ENCODE data around the gene PLCD3. TPM values are rescaled to one million over a fixed set of nuclear protein-coding genes. Genes with fewer than 3 reads are reported as not detected.
A peak's percentile ranks its signal among the peaks of the same experiment; 100 is the strongest.

PLCD3 gene
- total RNA-seq, 1 donor from 2014 or later: 34.1 TPM

DNA sequence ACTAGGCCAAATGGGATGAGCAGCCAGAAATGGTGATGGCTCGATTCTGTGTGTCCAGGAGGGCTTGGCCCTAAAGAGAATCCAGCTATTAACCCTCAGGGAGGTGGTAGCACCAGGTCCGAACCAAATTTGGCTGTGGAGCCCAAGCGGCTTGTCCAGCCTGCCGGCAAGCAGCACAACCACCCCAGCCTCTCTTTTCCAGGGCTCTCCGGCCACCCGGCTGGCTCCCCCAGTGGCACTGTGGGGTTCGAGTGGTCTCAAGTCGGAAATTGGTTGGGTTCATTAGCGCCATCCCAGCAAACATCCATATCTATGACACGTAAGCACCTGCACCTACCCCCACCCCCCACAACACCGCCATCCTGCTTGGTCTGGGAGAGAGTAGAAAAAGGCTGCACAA, 35.4 kb downstream of the PLCD3 start:
- intact Hi-C loops (cut with DNase I): loop anchor here (5.0 kb wide), 1 partner anchor 45 kb away; the partner anchor contains the start of gene DCAKD
- TF ChIP-seq POLR2AphosphoS5 (IDR thresholded peaks at IDR 0.05; ENCODE audit: insufficient read depth in 1 of 2, low read depth in 1 of 2) (no peak), POLR2A (IDR thresholded peaks at IDR 0.05) (no peak), CTCF (IDR thresholded peaks at IDR 0.05) (no peak)

DNA sequence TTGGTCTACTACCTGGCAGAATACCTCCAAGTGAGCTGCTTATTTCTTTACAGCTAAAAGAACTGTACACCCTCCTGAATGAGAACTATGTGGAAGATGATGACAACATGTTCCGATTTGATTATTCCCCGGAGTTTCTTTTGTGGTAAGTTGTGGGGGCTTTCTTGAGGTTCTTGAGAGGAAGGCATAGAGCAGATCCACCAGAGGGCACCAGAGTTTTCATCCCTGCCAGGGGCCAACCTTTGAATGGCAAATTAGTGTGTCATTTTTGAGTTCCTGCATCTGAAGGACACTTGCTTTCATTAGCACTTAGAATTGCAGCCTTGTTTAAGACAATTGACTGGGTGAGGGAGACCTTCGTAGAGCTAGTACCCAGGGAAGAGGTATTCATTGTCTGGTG, 36.2 kb downstream of the PLCD3 start:
- peaks cover 48% of the 10 kb centered on the region for H3K4me1 ChIP-seq
- TF ChIP-seq POLR2AphosphoS5 (IDR thresholded peaks at IDR 0.05; ENCODE audit: insufficient read depth in 1 of 2, low read depth in 1 of 2) (no peak), POLR2A (IDR thresholded peaks at IDR 0.05) (no peak), CTCF (IDR thresholded peaks at IDR 0.05) (no peak)
- intact Hi-C loops (cut with DNase I): loop anchor here (5.0 kb wide), 1 partner anchor 44 kb away; the partner anchor contains the start of gene DCAKD
- H3K27me3 ChIP-seq: no peaks in the 10 kb centered on the region
- H3K36me3 ChIP-seq: peaks cover 0 to 57% of the 10 kb centered on the region in 2 donors
- peak overlapping the region; percentile 41 for H3K27ac ChIP-seq
- DNase-seq (ENCODE audit: extremely low spot score in 2 of 2): no peak
- no peak overlapping the region for H3K4me3 ChIP-seq
- no peaks in the 10 kb centered on the region for H3K9me3 ChIP-seq

More for the DNA sequence above, 35.4 kb downstream of the PLCD3 start:
- Histone ChIP-seq H3K4me3 (no peak overlapping the region), H3K9me3 (no peaks in the 10 kb centered on the region), H3K27me3 (no peaks in the 10 kb centered on the region), H3K4me1 (peaks cover 47% of the 10 kb centered on the region), H3K27ac (peak overlapping the region; percentile 41), H3K36me3 (peaks cover 0 to 52% of the 10 kb centered on the region in 2 donors)
- no peak for DNase-seq (ENCODE audit: extremely low spot score in 2 of 2)

DNA sequence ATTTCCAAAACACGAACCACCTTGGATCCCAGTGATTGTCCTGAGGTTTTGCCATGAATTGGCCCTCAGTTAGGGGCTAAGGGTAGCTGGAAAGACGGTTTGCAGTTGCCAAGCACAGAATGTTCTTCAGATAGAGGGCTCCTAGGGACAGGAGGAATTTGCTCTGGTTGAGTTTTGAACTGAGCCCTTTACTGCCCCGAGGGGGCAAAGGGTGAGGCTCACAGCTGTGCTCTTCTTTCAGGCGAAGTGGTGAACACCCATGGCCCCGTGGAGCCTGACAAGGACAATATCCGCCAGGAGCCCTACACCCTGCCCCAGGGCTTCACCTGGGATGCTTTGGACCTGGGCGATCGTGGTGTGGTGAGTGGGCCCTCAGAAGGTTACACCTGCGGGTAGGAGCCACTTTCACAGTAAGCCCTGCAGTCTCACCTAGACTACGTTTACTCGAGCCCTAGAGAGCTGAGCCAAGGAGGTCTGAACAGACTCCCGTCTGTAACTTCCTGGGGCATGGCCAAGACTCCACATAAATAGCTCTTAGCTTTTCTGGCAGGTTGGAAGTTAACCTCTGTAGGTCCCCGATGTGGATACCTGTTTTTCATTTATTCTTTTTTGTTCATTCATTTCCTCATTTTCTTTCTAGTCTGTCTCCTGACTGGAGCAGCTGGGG, 38.7 kb downstream of the PLCD3 start:
- Histone ChIP-seq H3K36me3 (peaks cover 0 to 57% of the 10 kb centered on the region in 2 donors), H3K9me3 (no peaks in the 10 kb centered on the region), H3K4me3 (no peak overlapping the region), H3K27me3 (no peaks in the 10 kb centered on the region), H3K27ac (peak overlapping the region; percentile 91), H3K4me1 (peaks cover 54% of the 10 kb centered on the region)
- TF ChIP-seq CTCF (IDR thresholded peaks at IDR 0.05): no peak
- TF ChIP-seq POLR2AphosphoS5 (IDR thresholded peaks at IDR 0.05; ENCODE audit: insufficient read depth in 1 of 2, low read depth in 1 of 2): peak in 1 of 2 donors; percentile 3
- TF ChIP-seq POLR2A (IDR thresholded peaks at IDR 0.05): no peak
- intact Hi-C loops (cut with DNase I): no loop called here
- peak in 1 of 2 donors; percentile 89 for DNase-seq (ENCODE audit: extremely low spot score in 2 of 2)

DNA sequence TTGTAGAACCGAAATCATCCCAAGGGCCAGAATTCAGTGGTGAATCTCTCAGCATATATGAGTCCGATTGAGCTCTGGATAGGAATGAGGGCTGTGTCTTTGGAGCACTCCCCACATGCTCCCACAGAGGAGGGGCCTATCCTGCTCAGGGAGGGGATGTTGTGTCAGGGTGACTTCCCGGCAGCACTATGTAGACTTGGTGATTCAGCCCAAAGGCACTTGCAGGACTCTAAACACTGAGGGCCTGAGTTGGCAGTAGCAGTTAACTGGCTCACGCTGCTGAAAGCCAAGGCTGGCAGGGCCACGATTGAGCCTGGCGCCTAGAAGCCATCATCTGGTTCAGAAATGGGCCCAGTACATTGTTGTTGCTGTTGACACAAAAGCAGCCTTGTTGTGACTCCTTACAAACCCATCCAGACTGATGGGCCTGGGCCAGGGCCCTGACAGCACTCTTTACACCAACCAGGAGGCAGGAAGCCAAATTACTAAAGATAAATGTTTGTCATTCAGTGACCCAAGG, 39.3 kb downstream of the PLCD3 start:
- TF ChIP-seq POLR2AphosphoS5 (IDR thresholded peaks at IDR 0.05; ENCODE audit: insufficient read depth in 1 of 2, low read depth in 1 of 2) (peak; percentile 77 to 83), CTCF (IDR thresholded peaks at IDR 0.05) (no peak)
- Histone ChIP-seq H3K27me3 (no peaks in the 10 kb centered on the region), H3K36me3 (peaks cover 0 to 57% of the 10 kb centered on the region in 2 donors), H3K4me1 (peaks cover 53% of the 10 kb centered on the region), H3K27ac (peak overlapping the region; percentile 91), H3K9me3 (no peaks in the 10 kb centered on the region), H3K4me3 (no peak overlapping the region)
- DNase-seq (ENCODE audit: extremely low spot score in 2 of 2): peak in 1 of 2 donors; percentile 98
- intact Hi-C loops (cut with DNase I): no loop called here
